ENCODE results near the gene UBE3D. TPM values are rescaled to one million over a fixed set of nuclear protein-coding genes. Genes with fewer than 3 reads are reported as not detected.

Gene UBE3D
- total RNA-seq, 1 experiment from 2014 or later, result 5.5 TPM

- Mint-ChIP-seq H3K9me3 (ENCODE audit: unreplicated experiment) (no peaks in the 10 kb centered on the region), H3K36me3 (ENCODE audit: insufficient read depth, unreplicated experiment) (peaks cover 3% of the 10 kb centered on the region), H3K27ac (ENCODE audit: low read depth, unreplicated experiment) (no peak overlapping the region), H3K4me1 (ENCODE audit: insufficient read depth, unreplicated experiment) (peaks cover 17% of the 10 kb centered on the region), H3K27me3 (ENCODE audit: insufficient read depth, unreplicated experiment) (no peaks in the 10 kb centered on the region), H3K4me3 (ENCODE audit: unreplicated experiment) (no peak overlapping the region)
- POLR2A ChIA-PET, result interaction anchor here (0.7 kb wide), 2 partner anchors 148 to 1291 kb away, joined by 3 to 5 read pairs; no protein-coding TSS in a partner anchor
- no peak for DNase-seq (ENCODE audit: unreplicated experiment)
- intact Hi-C loops (cut with micrococcal nuclease), result no loop called here
- TF ChIP-seq CTCF (IDR thresholded peaks at IDR 0.05; ENCODE audit: unreplicated experiment), result no peak
- no TSS peak for BruUV-seq (replicated peaks)
- CTCF ChIA-PET, result interaction anchor here (0.6 to 6.0 kb wide), 3 partner anchors 153 to 808 kb away, joined by 3 to 55 read pairs (median 4); no protein-coding TSS in a partner anchor
Observed at GRCh38 chr6:83062225-83062624, 3.4 kb downstream of the UBE3D start.

- DNase-seq (ENCODE audit: unreplicated experiment), result no peak
- intact Hi-C loops (cut with micrococcal nuclease), result no loop called here
- no peaks in the 10 kb centered on the region for H3K9me3 Mint-ChIP-seq (ENCODE audit: unreplicated experiment)
- ChIA-PET POLR2A (no interaction called here), CTCF (no interaction called here)
- no peak overlapping the region for H3K4me3 Mint-ChIP-seq (ENCODE audit: unreplicated experiment)
- BruUV-seq (replicated peaks), result no TSS peak
- H3K36me3 Mint-ChIP-seq (ENCODE audit: insufficient read depth, unreplicated experiment), result peaks cover 14% of the 10 kb centered on the region
- peaks cover 17% of the 10 kb centered on the region for H3K4me1 Mint-ChIP-seq (ENCODE audit: insufficient read depth, unreplicated experiment)
- no peak for TF ChIP-seq CTCF (IDR thresholded peaks at IDR 0.05; ENCODE audit: unreplicated experiment)
- H3K27ac Mint-ChIP-seq (ENCODE audit: low read depth, unreplicated experiment), result no peak overlapping the region
- no peaks in the 10 kb centered on the region for H3K27me3 Mint-ChIP-seq (ENCODE audit: insufficient read depth, unreplicated experiment)
Observed at GRCh38 chr6:83061190-83061589, 4.5 kb downstream of the UBE3D start.

GRCh38 chr6:83057705-83058321, 7.8 kb downstream of the UBE3D start:
- BruUV-seq (replicated peaks), result no TSS peak
- TF ChIP-seq CTCF (IDR thresholded peaks at IDR 0.05; ENCODE audit: unreplicated experiment), result peak; percentile 73
- DNase-seq (ENCODE audit: unreplicated experiment), result peak; percentile 68
- Mint-ChIP-seq H3K4me1 (ENCODE audit: insufficient read depth, unreplicated experiment) (peaks cover 5% of the 10 kb centered on the region), H3K27me3 (ENCODE audit: insufficient read depth, unreplicated experiment) (no peaks in the 10 kb centered on the region), H3K36me3 (ENCODE audit: insufficient read depth, unreplicated experiment) (peaks cover 27% of the 10 kb centered on the region), H3K9me3 (ENCODE audit: unreplicated experiment) (no peaks in the 10 kb centered on the region), H3K4me3 (ENCODE audit: unreplicated experiment) (no peak overlapping the region), H3K27ac (ENCODE audit: low read depth, unreplicated experiment) (no peak overlapping the region)
- CTCF ChIA-PET, result interaction anchor here (0.6 to 9.7 kb wide), 30 partner anchors 9 to 826 kb away, joined by 3 to 196 read pairs (median 4); partner anchors contain the start of genes DOP1A and UBE3D
- intact Hi-C loops (cut with micrococcal nuclease), result loop anchor here (1.0 to 5.0 kb wide), 3 partner anchors 521 to 806 kb away; partner anchors contain the start of gene TPBG
- POLR2A ChIA-PET, result interaction anchor here (0.7 to 1.6 kb wide), 4 partner anchors 8 to 810 kb away, joined by 3 to 7 read pairs (median 6); partner anchors contain the start of genes IBTK, TPBG and UBE3D

GRCh38 chr6:83055366-83055964, 10.2 kb downstream of the UBE3D start:
- H3K4me3 Mint-ChIP-seq (ENCODE audit: unreplicated experiment), result no peak overlapping the region
- intact Hi-C loops (cut with micrococcal nuclease), result loop anchor here (1.0 to 5.0 kb wide), 6 partner anchors 317 to 785 kb away; no protein-coding TSS in a partner anchor
- H3K9me3 Mint-ChIP-seq (ENCODE audit: unreplicated experiment), result no peaks in the 10 kb centered on the region
- H3K4me1 Mint-ChIP-seq (ENCODE audit: insufficient read depth, unreplicated experiment), result no peaks in the 10 kb centered on the region
- peak; percentile 53 for DNase-seq (ENCODE audit: unreplicated experiment)
- no peak overlapping the region for H3K27ac Mint-ChIP-seq (ENCODE audit: low read depth, unreplicated experiment)
- peak; percentile 80 for TF ChIP-seq CTCF (IDR thresholded peaks at IDR 0.05; ENCODE audit: unreplicated experiment)
- H3K27me3 Mint-ChIP-seq (ENCODE audit: insufficient read depth, unreplicated experiment), result no peaks in the 10 kb centered on the region
- POLR2A ChIA-PET, result interaction anchor here (1.2 kb wide), 1 partner anchor 10 kb away, joined by 5 read pairs; the partner anchor contains the start of gene UBE3D
- CTCF ChIA-PET, result interaction anchor here (0.5 to 9.7 kb wide), 12 partner anchors 8 to 806 kb away, joined by 3 to 196 read pairs (median 5); partner anchors contain the start of genes DOP1A, TPBG and UBE3D
- H3K36me3 Mint-ChIP-seq (ENCODE audit: insufficient read depth, unreplicated experiment), result peaks cover 28% of the 10 kb centered on the region
- no TSS peak for BruUV-seq (replicated peaks)
